HG03571 (cell line): ENCODE measurements around the gene PCNX3.
A peak's percentile ranks its signal among the peaks of the same experiment; 100 is the strongest.
"Not testable (repeated sequence)": the region's sequence is repeated elsewhere in the genome, so short reads cannot be mapped to it uniquely, and the experiment has no call there.

Source experiments
- ATAC-seq: cut with Tn5 transposase; IDR thresholded peaks from one replicate; pipeline ENCODE4 v1.9.1; 2021; ENCODE audit not compliant: unreplicated experiment

PCNX3 gene

DNA sequence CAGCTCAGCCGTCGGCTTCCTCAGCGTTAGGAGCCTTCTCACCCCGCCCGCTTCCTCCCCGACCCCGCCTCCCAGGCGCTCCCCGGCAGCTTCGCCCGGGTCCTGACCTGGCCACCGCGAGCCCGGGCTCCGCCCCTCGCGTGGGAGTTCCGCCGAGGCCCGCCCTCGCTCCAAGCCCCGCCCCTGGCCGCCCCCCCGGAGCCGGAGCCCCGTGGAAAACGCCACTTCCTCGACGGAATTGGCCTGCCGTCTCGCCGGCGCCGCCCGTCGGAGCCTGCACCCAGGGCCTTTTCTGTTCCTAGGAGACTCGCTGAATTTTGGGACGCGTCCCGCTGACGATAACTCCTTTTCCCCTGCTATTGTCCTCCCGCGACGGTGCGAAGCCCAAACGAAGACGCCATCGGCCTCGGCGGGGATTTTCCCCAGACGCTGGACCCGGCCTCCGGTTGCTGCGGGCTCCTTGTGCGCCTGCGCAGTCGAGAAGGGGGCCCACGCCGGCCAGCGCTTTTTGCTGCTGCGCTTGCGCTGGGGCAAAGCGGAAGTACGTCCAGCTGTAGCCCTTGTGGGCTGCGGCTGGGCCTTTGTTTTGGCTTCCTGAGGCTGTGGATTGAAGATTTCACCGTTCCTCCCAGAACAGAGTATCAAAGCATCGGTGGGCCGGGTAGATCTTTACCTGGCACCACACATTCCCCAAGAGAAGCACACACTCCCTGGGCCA lies 37.1 kb downstream of the PCNX3 start:
- peak; percentile 59 for ATAC-seq

DNA sequence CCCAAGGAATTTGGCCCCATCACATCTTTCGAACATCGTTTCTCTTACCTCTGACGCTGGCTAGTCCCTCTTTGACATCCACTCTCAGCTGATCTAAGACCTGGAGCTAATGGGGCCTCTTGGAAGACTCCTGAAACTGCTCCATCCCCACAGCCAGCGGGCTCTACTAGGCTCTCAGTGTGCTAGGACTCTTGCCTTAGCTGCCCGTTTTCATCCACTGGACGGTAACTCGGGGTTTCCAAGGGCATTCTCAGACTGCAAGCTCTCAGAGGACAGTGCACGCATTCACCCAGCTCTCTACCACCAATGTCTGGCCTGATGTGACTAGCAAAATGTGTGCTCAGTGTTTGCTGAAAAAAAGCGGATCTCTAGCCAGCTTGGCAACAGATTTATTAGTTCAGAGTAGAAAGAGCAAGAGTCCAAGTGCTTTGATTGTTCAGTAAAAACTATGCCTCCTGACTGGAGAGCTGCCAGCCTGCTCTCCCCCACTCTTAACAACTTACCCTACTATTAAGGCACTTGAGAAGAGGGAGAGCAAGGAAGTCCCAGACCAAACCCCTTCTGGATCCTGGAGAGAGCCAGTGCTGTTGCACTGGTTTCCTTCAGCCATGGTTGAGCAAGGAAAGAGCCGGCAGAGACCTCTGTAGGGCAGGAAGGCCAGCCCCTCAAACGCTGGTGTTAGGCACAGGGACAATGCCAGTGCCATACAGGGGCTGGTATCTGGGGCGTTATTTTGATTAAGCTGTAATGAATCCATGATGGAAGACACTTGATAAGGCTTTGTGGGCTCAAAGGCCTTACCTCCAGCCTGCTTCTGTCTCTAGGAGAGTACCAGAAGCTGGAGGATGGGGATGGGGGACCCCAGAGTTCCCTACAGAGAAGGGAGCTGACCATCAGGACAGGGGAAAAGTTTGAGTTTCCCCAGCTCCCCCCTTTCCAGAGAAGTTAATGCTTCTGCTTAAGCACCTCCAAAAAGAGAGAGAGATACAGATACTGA lies 38.0 kb downstream of the PCNX3 start:
- ATAC-seq: no peak

DNA sequence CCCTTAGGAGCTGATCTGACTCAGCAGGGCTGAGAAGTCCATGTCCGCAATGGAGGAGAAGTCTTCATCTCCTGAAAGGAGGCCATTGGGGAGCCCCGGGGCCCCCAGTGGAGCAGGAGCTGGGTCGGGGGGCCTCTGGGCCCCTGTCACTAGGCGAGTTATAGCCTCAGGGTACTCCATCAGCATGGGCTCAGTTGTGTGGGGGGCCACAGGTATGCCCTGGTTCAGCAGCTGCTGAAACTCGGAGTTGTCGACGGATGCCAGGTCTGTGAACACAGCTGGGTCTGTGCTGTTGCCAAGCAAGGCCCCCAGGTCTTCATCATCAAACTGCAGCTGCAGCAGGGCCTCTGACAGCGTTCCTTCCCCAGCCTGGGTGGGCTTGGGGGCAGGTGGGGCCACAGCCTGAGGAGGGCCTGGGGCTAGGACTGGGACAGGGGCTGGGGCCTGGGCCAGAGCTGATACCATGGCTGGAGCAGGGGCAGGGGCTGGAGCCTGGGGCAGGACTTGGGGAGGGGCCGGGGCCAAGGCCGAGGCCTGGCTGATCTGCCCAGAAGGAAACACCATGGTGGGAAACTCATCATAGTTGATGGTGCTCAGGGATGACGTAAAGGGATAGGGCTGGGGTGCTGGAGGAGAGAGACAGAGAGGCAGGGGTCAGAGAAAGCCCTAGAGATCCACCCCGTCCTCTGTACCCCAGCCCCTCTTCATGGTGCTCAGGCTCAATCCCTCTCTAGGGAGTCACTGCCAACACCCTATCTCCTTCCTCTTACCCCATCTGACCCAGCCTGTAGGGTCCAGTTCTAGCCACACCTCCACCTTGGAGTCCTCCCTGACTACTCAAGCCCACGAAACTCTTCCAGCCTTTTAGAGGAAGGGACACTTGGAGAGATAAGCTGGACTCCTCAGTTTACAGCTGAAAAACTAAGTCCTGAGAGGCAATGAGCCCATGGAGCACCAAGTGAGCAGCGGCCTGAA lies 39.1 kb downstream of the PCNX3 start:
- ATAC-seq: no peak

DNA sequence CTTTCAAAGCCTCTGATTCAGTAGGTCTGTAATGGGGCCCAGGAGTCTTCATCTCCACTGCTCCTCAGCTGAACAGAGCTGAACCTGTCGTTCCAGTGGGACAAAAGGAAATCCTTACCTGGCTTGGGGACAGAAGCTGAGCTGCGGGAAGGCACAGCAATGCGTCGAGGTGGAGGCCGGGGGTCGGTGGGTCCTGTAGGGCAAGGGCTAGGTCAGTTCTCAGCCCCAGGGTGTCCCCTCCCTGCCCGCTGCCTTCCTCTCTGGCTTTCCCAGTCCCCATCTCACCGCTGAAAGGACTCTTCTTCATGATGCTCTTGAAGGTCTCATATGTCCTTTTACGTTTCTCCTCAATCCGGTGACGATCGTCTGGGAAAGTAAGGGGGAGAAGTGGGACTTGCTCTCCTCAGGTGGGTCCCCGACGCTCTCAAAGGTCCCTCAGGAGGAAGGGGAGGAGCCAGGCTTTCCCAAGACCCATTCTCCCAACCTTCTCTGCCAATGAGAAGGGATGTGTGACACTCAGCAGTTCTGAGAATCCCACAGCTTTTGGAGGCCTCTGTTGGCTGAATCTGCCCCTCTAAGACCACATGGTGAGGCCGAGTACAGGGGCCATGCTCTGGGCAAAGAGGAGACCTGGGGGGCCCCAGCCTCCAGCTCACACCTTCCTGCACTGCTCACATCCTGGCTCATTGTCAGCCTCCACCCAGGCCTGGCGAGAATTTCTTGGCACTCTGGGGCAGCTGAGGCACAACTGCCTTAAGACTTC lies 40.2 kb downstream of the PCNX3 start:
- ATAC-seq: no peak

DNA sequence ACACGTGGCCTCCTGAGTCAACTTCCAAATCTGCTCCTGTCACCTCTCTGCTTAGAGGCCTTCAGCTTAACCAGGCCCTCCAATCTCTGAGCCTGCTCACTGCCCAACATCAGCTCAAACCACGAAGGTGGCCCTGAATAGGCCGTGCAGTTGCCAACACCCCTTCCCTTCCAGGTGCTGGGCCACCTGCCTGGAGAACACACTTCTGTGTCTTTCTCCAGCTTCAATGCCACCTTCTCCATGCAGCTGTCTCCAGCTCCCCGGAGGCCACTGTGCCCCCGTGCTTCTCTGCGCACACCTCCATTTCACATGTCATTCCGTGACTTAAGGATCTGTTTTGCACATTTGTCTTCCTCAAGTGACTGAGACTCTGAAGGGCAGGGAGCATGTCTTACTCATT lies 41.9 kb downstream of the PCNX3 start:
- ATAC-seq: no peak

DNA sequence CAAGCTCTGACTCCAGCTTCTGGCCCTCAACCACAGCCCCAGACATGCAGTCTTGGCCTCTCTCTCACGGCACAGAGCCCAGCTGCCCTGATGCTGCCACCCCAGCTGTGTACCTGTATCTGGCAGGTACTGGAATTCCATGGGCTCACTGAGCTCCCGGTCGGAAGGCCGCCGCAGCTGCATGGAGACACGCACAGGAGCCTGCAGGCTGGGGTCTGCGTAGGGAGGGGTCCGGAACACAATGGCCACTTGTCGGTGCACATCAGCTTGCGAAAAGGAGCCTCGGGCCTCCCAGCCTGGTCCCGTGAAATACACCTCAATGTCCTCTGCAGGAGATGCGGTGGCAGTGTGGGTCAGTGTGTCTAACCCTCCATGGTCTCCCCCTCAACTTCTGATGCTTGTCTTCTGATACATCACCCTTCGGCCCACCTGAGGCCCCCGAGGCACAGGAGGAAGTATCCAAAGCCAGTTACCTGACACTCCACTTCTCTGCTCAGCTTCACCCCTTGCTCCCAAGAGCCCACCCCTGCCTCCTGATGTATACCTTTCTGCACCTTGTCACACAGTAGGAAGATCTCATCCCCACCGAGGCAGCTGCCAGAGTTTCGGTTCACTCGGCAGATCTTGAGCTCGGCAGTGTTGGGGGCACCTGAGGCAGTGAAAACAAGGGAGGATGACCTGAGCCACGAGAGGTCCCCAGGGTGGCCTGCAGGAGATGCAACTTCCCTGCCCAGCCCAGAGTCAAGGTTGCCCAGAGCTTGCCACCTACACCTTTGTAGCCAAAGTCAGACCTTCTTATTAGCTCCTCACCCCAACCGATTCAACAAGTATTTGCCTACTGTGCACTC lies 42.8 kb downstream of the PCNX3 start:
- no peak for ATAC-seq

DNA sequence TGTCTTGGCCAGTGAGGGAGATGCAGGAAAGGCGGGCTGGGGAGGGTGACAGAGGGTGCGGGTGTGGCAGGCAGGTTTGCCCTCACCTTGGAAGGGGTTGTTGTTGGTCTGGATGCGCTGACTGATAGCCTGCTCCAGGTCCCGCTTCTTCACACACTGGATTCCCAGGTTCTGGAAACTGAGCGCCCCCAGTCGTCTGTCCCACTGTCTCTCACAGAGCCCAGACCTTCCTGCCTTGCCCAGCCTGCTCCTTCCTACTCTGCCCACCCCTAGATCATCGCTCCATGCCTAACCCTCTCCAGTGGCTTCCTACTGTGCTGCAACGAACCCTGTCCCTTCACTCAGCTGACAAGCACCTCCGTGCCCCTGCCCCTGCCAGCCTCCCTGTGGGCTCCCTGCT lies 44.5 kb downstream of the PCNX3 start:
- no peak for ATAC-seq

DNA sequence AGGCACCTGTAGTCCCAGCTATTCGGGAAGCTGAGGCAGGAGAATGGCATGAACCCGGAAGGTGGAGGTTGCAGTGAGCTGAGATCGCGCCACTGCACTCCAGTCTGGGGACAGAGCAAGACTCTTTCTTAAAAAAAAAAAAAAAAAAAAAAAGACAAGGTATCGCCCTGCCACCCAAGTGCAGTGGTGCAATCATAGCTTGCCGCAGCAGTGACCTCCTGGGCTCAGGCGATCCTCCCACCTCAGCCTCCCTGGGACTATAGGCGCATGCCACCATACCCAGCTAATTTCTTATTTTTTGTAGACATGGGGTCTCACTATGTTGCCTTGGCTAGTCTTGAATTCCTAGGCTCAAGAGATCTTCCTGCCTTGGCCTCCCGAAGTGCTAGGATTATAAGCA lies 45.3 kb downstream of the PCNX3 start:
- not testable (repeated sequence) for ATAC-seq

DNA sequence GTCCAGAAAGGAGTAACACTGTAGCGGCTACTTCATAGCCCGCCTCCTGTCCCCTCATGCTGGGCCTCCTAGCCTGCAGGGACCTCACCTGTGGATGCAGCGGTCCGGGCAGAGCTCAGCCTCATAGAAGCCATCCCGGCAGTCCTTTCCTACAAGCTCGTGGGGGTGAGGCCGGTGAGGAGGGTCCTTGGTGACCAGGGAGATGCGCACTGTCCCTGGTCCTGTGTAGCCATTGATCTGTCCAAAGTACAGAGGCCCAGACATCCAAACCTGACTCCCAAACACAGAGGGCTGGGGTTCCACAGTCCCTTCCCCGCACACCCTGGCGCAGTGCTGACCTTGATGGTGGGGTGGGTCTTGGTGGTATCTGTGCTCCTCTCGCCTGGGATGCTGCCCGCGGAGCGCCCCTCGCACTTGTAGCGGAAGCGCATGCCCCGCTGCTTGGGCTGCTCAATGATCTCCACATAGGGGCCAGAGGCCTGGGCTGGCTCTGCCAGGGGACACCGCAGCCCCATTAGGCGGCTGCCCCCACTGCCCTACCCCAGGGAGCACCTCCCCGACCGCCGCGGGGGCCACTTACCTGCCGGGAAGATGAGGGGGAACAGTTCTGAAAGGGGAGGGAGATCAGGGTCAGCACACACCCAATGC lies 46.1 kb downstream of the PCNX3 start:
- no peak for ATAC-seq

DNA sequence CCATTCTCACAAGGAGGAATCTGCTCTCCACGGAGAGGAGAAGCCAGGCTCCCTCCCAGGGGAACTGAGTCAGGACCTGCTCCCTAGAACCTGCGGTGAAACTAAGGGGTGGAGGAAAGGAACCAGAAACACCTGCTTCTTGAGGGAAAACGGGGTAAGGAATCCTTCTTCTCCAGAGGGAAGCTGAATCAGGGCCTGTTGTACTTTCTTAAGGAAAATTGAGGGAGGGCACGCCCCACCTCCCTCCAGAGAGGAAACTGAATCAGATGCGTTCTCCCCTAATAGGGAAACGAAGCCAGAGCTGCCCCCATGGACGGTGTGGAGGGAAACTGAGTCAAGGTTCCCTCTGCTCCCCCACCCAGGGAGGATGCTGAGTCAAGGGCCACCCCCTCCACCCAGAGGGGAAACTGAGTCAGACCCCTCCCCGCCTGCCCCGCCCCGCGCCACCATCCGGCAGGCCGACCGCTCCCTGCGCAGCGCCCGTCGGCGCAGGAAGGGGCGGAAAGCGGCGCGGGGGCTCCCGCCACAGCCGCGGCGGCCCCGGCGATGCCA lies 46.7 kb downstream of the PCNX3 start:
- ATAC-seq: peak; percentile 17

DNA sequence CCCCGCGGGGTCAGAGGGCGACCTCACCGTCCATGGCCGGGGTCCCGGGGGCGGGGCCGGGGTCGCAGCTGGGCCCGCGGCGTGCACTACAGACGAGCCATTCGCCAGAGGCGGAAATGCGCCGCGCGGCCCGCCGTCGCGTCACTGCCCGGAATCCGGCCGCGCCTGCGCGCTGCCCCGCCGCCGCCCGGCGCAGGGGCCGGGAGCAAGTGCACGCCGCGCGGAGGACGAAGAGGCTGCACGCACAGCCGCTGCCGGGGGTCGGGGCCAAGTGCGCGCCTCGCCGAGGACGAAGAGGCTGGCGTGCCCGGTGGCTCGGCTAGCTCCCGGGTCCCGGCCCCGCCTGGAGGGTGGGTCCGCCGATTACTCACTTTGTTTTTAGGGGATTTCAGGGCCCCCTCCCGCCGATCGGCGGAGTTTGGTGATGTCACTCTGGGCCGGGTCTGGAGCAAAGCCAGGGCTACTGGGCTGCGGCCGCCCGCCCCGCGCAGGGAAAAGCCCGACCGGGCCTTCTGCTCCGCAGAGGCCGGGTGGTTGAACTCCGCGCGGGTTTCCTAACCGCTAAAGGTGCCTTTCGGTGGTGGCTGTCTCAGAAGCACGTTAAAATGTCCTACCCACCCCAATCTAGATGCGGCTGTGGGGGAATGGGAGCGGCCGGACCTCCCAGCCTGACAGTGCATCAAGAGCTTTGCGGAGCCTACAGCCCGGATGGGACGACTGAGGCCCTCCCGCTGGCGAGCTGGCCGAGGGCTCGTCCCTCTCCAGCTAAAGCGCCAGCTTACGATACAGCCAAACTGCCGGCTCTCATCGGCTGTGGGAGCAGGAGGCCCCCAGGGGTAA lies 47.4 kb downstream of the PCNX3 start, which contains the start of gene RELA:
Gene RELA (minus strand): TSS at position 118 of the 840 bp plus-strand sequence. CDS start 84 bp downstream, at position 34.
- ATAC-seq: peak; percentile 62

DNA sequence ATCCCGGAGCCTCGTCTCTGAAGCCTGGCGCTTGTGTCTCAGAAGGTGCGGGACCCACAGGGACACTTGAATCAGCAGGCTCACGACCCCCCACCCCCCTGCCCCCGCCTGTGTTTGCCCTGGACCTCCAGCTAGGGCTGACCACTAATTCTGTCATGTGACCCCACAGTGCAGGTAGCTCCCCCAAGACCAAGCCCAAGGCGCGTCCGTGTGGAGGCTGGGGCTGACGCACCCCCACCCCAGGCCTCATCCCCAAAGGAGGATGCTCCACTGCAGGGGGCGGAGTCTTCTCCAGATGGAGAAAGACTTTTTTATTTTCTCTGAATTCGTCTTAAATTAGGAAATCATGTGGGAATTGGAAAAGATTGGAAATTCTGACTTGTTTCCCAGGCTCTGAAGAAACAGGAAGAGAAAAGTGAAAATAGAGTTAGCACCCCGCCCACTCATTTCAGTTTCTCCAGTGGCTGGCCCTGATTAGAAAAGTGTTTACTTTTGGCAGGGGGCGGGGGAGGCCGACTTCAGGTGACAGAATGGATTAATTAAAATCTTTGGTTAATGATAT lies 48.1 kb downstream of the PCNX3 start:
- peak; percentile 5 for ATAC-seq

DNA sequence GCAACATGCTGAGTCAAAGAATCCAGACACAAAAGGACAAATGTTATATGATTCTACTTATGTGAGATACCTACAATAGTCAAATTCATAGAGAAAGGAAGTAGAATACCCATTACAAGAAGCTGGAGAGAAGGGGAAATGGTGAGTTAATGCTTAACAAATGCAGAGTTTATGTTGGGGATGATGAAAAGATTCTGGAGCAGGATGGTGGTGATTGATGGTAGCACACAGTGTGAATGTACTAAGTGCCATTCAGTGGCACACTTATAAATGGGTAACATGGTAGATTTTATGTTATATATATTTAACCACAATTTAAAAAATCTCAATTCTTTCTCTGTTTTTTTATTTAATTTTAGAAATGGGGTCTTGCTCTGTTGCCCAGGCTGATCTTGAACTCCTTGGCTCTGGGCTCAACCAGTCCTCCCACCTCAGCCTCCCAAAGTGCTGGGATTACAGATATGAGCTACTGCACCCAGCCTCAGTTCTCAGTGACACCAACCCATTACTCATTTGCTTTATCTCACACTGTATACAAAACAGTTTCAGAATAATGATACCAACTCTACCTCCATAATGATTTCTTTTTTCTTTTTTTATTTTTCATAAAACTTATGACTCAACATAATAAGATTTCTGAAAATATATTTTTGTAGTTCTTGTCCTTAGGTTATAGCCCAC lies 56.7 kb downstream of the PCNX3 start:
- ATAC-seq: no peak

DNA sequence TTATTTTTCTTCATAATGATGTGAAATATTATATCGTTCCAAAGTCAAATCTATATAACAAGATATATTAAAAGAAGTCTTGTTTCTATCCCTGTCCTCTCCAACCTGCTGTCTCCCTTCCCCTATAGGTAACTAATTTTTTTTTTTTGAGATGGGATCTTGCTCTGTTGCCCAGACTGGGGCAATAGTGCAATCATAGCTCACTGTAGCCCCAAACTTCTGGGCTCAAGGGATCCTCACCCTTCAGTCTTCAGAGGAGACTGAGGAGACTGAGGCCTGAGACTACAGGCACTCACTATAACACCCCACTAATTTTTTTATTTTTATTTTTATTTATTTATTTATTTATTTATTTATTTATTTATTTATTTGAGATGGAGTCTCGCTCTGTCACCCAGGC lies 57.4 kb downstream of the PCNX3 start:
- no peak for ATAC-seq

DNA sequence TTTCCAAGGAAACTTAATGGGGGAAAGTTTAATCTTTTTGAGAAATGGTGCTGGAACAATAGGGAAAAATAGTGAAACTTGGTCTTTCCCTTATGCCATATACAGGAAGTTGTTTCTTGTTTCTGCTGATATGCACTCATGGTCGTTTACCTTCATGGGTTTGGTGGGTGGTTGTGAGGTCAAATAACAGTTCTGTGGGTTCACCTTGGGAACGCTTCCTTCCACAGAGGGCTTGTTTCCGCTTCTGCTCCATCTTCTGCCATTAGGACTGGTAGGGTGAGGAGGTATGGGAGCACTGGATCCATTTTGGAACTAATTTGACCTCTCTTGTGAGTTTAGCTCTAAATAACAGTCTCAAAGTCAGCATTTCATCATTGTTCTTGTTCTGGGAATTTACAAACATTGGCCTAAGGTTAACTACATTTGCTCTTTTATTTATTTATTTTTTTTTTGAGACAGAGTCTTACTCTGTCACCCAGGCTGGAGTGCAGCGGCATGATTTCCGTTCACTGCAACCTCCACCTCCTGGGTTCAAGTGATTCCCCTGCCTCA lies 64.7 kb downstream of the PCNX3 start:
- no peak for ATAC-seq

DNA sequence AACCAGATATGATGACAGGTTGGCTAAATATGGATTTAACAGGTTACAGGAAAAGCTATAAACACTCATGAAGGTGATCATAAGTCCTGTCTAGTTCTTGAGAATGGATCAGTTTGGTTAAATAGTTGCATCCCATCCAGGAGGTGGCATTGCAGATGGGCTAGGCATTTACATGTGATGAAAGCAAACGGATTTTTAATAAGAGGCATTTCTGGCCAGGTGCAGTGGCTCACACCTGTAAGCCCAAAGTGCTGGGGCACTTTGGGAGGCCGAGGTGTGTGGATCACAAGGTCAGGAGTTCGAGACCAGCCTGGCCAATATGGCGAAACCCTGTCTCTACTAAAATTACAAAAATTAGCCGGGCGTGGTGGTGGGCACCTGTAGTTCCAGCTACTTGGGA lies 67.9 kb downstream of the PCNX3 start:
- not testable (repeated sequence) for ATAC-seq
